Neural cell (in vitro differentiated cells): ENCODE measurements around the gene KIT. TPM values are rescaled to one million over a fixed set of nuclear protein-coding genes. Genes with fewer than 3 reads are reported as not detected.

Experiments used
- H2AFZ ChIP-seq: fragments of 200-600, 300-800 bp; sonication (generic), shearing (Covaris generic); 2 replicates; pipeline ENCODE4 v1.6.0; 2014; ENCODE audit warnings: low read depth, mild to moderate bottlenecking, antibody characterized with exemption, low read length, moderate library complexity
- H3F3A ChIP-seq: fragments of 200-600 bp; shearing (Covaris generic); 2 replicates; pipeline ENCODE4 v1.6.1; 2016; ENCODE audit warnings: mild to moderate bottlenecking, moderate library complexity, mixed read lengths, antibody characterized with exemption, low read length; ENCODE audit not compliant: insufficient read depth, poor library complexity, severe bottlenecking
- H3K27ac ChIP-seq: fragments of 200-600, 300-800 bp; sonication (generic), shearing (Covaris generic); 2 replicates; pipeline ENCODE4 v1.5.1; 2014; ENCODE audit warnings: mild to moderate bottlenecking, low read length, moderate library complexity
- H3K27me3 ChIP-seq: fragments of 300-800, 200-600 bp; sonication (generic), shearing (Covaris generic); 2 replicates; pipeline ENCODE4 v1.6.0; 2014; ENCODE audit warnings: mild to moderate bottlenecking, low read depth, low read length, moderate library complexity; ENCODE audit not compliant: insufficient read depth
- H3K36me3 ChIP-seq: fragments of 300-800, 200-600 bp; sonication (generic), shearing (Covaris generic); 2 replicates; pipeline ENCODE4 v1.5.1; 2014; ENCODE audit warnings: mild to moderate bottlenecking, antibody characterized with exemption, low read length, moderate library complexity; ENCODE audit not compliant: insufficient read depth
- H3K4me2 ChIP-seq: fragments of 300-800, 200-600 bp; sonication (generic), shearing (Covaris generic); 2 replicates; pipeline ENCODE4 v1.6.0; 2014; ENCODE audit warnings: mild to moderate bottlenecking, low read length
- H3K4me3 ChIP-seq: fragments of 300-800, 200-600 bp; sonication (generic), shearing (Covaris generic); 2 replicates; pipeline ENCODE4 v1.5.1; 2014; ENCODE audit warnings: mild to moderate bottlenecking, low read length, moderate library complexity
- H3K79me2 ChIP-seq: fragments of 200-600 bp; shearing (Covaris generic); replicated peaks from 2 replicates; pipeline ENCODE4 v1.6.0; 2014; ENCODE audit warnings: mild to moderate bottlenecking, low read length, moderate library complexity; ENCODE audit not compliant: insufficient read depth
- H3K9ac ChIP-seq: fragments of 300-800, 200-600 bp; sonication (generic), shearing (Covaris generic); 2 replicates; pipeline ENCODE4 v1.6.1; 2016; ENCODE audit warnings: mild to moderate bottlenecking, low read length, mixed read lengths
- H3K9me2 ChIP-seq: fragments of 200-600 bp; shearing (Covaris generic); 2 replicates; pipeline ENCODE4 v1.6.1; 2016; ENCODE audit warnings: mild to moderate bottlenecking, low read length, mixed read lengths; ENCODE audit not compliant: insufficient read depth
- H3K9me3 ChIP-seq: fragments of 200-600, 300-800 bp; sonication (generic), shearing (Covaris generic); 2 replicates; pipeline ENCODE4 v1.6.1; 2016; ENCODE audit warnings: mild to moderate bottlenecking, mixed run types, low read length, moderate library complexity, mixed read lengths
- H4K20me1 ChIP-seq: fragments of 200-600 bp; shearing (Covaris generic); 2 replicates; pipeline ENCODE4 v1.6.1; 2016; ENCODE audit warnings: mild to moderate bottlenecking, mixed run types; ENCODE audit not compliant: insufficient read depth
- CTCF ChIP-seq: fragments of 450-650 bp; IDR thresholded peaks from 2 replicates; pipeline ENCODE4 v1.5.1; 2014; ENCODE audit warnings: antibody characterized with exemption, mild to moderate bottlenecking, moderate library complexity; ENCODE audit not compliant: poor library complexity, severe bottlenecking
- EZH2 ChIP-seq: fragments of 200-600, 300-800 bp; shearing (Covaris generic), sonication (generic); IDR thresholded peaks from 2 replicates; pipeline ENCODE4 v1.6.1; 2014; ENCODE audit warnings: antibody characterized with exemption, low read length, borderline replicate concordance, mild to moderate bottlenecking; ENCODE audit not compliant: insufficient read depth, poor library complexity, severe bottlenecking
- MXI1 ChIP-seq: fragments of 450-650 bp; conservative IDR thresholded peaks from 2 replicates; pipeline ENCODE4 v1.6.1; 2014; ENCODE audit warnings: antibody characterized with exemption, mild to moderate bottlenecking; ENCODE audit not compliant: poor library complexity, severe bottlenecking
- POLR2AphosphoS5 ChIP-seq: IDR thresholded peaks from 2 replicates; pipeline ENCODE4 v1.6.1; 2012
- RAD21 ChIP-seq: fragments of 450-650 bp; conservative IDR thresholded peaks from 2 replicates; pipeline ENCODE4 v1.6.1; 2014; ENCODE audit warnings: antibody characterized with exemption, mild to moderate bottlenecking, moderate library complexity
- SMC3 ChIP-seq: fragments of 450-650 bp; conservative IDR thresholded peaks from 2 replicates; pipeline ENCODE4 v1.6.1; 2014; ENCODE audit warnings: antibody characterized with exemption, mild to moderate bottlenecking, moderate library complexity; ENCODE audit not compliant: poor library complexity
- polyA plus RNA-seq: library from polyadenylated mRNA; depleted of rRNA; stranded (reverse); fragments of >200 nt; gene quantifications from 2 replicates; pipeline ENCODE4 v1.2.3, GENCODE V29; 2014
- TF ChIP-seq, protein P1 (sequence below): IDR thresholded peaks from 2 replicates; pipeline ENCODE4 v1.6.1; 2012; ENCODE audit warnings: borderline replicate concordance

The KIT gene
- polyA plus RNA-seq, 1 donor from 2014 or later: 0.95 TPM

DNA sequence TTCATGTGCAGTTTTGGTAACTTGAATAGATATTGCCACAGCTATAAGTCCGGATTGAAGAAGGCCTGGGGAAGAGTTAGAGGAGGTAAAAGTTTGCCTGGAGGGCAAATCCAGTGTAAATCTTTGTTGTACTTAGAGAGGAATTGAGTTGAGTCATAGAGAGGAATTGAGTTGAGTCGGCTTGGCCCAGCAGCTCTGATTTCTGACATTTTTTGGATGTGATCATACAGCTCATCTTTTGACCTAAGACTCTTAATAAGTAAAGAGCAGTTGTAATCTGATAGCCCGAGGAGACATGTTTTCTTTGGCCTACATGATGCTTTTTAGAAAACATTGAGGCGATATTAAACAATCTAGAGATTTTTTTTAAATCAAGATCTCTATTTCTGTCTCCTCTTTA, 3.9 kb downstream of the KIT start:
- no peak overlapping the region for H3K4me2 ChIP-seq

GRCh38 chr4:54662123-54662522, 4.4 kb downstream of the KIT start:
- H3K27me3 ChIP-seq: peaks cover 49% of the 10 kb centered on the region
- H3F3A ChIP-seq: no peaks in the 10 kb centered on the region
- no peaks in the 10 kb centered on the region for H3K36me3 ChIP-seq
- no peak overlapping the region for H3K4me2 ChIP-seq
- TF ChIP-seq, protein P1, sequence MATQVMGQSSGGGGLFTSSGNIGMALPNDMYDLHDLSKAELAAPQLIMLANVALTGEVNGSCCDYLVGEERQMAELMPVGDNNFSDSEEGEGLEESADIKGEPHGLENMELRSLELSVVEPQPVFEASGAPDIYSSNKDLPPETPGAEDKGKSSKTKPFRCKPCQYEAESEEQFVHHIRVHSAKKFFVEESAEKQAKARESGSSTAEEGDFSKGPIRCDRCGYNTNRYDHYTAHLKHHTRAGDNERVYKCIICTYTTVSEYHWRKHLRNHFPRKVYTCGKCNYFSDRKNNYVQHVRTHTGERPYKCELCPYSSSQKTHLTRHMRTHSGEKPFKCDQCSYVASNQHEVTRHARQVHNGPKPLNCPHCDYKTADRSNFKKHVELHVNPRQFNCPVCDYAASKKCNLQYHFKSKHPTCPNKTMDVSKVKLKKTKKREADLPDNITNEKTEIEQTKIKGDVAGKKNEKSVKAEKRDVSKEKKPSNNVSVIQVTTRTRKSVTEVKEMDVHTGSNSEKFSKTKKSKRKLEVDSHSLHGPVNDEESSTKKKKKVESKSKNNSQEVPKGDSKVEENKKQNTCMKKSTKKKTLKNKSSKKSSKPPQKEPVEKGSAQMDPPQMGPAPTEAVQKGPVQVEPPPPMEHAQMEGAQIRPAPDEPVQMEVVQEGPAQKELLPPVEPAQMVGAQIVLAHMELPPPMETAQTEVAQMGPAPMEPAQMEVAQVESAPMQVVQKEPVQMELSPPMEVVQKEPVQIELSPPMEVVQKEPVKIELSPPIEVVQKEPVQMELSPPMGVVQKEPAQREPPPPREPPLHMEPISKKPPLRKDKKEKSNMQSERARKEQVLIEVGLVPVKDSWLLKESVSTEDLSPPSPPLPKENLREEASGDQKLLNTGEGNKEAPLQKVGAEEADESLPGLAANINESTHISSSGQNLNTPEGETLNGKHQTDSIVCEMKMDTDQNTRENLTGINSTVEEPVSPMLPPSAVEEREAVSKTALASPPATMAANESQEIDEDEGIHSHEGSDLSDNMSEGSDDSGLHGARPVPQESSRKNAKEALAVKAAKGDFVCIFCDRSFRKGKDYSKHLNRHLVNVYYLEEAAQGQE: no peak
- H3K4me3 ChIP-seq: no peak overlapping the region
- H3K9me2 ChIP-seq: no peaks in the 10 kb centered on the region
- H2AFZ ChIP-seq: no peak overlapping the region
- no peaks in the 10 kb centered on the region for H4K20me1 ChIP-seq
- no peak overlapping the region for H3K27ac ChIP-seq
- no peak overlapping the region for H3K9ac ChIP-seq
- H3K79me2 ChIP-seq: no peaks in the 10 kb centered on the region
- H3K9me3 ChIP-seq: no peaks in the 10 kb centered on the region

More for the DNA sequence above, 3.9 kb downstream of the KIT start:
- no peaks in the 10 kb centered on the region for H3K9me3 ChIP-seq
- TF ChIP-seq CTCF: no peak
- TF ChIP-seq SMC3: no peak
- no peak for TF ChIP-seq MXI1
- TF ChIP-seq POLR2AphosphoS5: no peak
- TF ChIP-seq, protein P1: no peak
- no peak for TF ChIP-seq EZH2
- TF ChIP-seq RAD21: no peak
- H3K9me2 ChIP-seq: no peaks in the 10 kb centered on the region
- peaks cover 53% of the 10 kb centered on the region for H3K27me3 ChIP-seq
- H3K4me3 ChIP-seq: no peak overlapping the region
- no peak overlapping the region for H3K27ac ChIP-seq
- H4K20me1 ChIP-seq: no peaks in the 10 kb centered on the region
- no peak overlapping the region for H3K9ac ChIP-seq
- H3F3A ChIP-seq: no peaks in the 10 kb centered on the region
- H2AFZ ChIP-seq: no peak overlapping the region
- H3K79me2 ChIP-seq: no peaks in the 10 kb centered on the region
- no peaks in the 10 kb centered on the region for H3K36me3 ChIP-seq
